Left hindlimb (tissue), 1 donor: ENCODE data around the gene HOXD11.
A peak's percentile ranks its signal among the peaks of the same experiment; 100 is the strongest.

Source experiments
- DNase-seq: peaks from one replicate; pipeline ENCODE4 v3.0.0-alpha.2; 2018

The HOXD11 gene

DNA sequence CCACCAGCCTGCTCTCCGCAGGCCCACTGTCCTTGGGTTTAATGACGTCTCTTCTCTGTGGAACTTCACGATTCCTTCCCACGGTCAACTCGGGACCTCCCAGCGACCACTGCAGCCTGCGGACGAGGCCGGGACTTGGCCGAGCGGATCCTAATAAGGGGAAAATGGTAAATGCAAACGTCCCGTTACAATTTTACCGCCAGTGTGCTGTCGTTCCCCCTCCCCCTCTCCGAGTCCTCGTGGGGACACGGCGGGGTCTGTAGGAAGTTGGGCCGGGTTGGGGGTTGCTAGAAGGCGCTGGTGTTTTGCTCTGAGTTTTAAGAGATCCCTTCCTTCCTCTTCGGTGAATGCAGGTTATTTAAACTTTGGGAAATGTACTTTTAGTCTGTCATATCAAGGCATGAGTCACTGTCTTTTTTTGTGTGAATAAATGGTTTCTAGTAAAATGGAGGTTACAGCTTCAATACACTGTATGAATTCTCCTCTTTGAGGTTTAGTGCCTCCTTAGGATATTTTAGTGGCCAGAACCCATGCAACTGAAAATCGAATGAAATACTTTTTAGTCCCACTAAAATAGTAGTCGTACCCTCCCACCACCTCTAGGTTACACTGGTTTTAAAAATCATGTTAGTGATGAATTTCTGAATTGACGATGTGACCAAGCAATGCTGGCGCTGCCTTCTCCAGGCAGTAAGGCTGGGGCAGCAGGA, 2.3 kb downstream of the HOXD11 start:
- peak; percentile 39 for DNase-seq

GRCh38 chr2:176109946-176110345, 2.9 kb downstream of the HOXD11 start:
- peak; percentile 13 for DNase-seq

DNA sequence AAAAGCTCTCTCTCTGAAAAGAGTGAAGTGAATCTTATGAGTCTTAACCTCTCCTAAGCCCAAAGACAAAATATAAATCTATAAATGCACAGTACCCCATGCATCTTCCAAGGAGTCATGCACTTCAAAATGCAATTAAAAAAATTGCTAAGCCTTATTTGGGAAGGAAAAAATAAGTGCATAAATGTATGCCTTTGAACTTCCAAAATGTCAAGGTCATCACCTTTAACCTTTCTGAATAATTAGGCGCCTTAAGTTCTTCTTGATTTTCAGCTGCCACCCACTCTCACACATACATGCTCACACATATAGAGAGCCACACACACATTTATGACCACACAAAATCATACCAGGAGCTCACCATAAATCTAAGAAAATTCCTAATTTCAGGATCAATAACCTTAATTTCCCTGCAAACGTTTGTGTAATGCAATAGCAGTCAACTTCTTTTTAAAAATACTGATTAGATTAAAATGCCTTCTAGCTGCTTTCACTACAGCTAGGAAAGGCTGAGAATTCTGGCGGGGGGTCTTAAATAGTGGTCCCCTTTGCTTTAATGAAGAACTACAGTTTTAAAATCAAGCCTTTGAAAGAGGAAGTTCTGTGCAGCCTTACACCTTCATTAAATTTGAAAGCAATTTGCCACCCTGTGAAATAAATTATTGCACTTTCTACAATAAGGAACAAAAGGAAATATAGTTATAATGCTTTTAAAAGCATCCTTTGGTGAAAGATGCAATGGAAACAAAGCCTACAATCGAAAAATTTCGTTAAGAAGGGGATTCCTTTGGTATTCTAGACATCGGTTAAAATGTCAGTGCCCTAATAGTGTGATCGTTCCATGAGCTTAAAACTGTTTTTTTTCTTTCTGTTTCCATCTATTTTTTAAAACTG, 3.6 kb downstream of the HOXD11 start:
- no peak for DNase-seq

- DNase-seq: peak; percentile 78
Observed at GRCh38 chr2:176111309-176111663, 4.2 kb downstream of the HOXD11 start.

- no peak for DNase-seq
Observed at GRCh38 chr2:176111846-176112374, 4.8 kb downstream of the HOXD11 start.

- no peak for DNase-seq
Observed at GRCh38 chr2:176112375-176113302, 5.6 kb downstream of the HOXD11 start.

GRCh38 chr2:176114120-176114929, 7.2 kb downstream of the HOXD11 start:
- no peak for DNase-seq

- DNase-seq: no peak
Observed at GRCh38 chr2:176114930-176115625, 8.0 kb downstream of the HOXD11 start.

- peak; percentile 88 for DNase-seq
Observed at GRCh38 chr2:176115883-176116813, 9.1 kb downstream of the HOXD11 start, which contains the start of gene HOXD10. Gene HOXD10 (plus strand): TSS chr2:176116778. CDS start chr2:176116834, 56 bp downstream.

GRCh38 chr2:176117162-176117822, 10.2 kb downstream of the HOXD11 start:
- no peak for DNase-seq

DNA sequence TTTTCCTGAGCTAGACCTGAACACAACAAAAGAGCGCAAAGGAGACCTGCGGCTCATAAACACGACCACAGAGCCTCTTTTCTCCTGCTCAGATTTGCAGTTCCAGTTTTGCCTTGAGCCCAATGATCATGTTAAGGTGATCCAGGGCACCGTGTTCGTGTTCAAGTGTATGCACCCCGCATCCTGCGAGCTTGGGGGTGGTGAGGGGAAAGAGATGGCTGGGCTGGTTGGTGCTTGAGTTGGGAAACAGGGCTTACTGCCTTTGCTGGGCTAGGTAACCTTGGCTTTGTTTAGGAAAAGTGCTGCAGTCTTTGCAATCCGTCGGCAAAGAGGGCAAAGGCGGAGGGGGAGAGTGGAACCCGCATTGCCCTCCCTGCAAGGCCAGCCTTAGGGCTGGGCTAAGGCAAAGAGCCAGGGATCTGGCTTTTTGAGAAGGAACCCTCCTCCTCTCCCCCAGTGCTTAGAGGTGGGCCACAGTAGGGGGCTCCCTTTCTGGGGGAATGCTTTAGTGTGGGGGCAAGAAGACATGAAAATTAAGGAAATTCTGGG, 10.8 kb downstream of the HOXD11 start:
- DNase-seq: no peak

- peak; percentile 51 for DNase-seq
Observed at GRCh38 chr2:176118601-176119339, 11.7 kb downstream of the HOXD11 start.

- DNase-seq: no peak
Observed at GRCh38 chr2:176120364-176121189, 13.5 kb downstream of the HOXD11 start.

DNA sequence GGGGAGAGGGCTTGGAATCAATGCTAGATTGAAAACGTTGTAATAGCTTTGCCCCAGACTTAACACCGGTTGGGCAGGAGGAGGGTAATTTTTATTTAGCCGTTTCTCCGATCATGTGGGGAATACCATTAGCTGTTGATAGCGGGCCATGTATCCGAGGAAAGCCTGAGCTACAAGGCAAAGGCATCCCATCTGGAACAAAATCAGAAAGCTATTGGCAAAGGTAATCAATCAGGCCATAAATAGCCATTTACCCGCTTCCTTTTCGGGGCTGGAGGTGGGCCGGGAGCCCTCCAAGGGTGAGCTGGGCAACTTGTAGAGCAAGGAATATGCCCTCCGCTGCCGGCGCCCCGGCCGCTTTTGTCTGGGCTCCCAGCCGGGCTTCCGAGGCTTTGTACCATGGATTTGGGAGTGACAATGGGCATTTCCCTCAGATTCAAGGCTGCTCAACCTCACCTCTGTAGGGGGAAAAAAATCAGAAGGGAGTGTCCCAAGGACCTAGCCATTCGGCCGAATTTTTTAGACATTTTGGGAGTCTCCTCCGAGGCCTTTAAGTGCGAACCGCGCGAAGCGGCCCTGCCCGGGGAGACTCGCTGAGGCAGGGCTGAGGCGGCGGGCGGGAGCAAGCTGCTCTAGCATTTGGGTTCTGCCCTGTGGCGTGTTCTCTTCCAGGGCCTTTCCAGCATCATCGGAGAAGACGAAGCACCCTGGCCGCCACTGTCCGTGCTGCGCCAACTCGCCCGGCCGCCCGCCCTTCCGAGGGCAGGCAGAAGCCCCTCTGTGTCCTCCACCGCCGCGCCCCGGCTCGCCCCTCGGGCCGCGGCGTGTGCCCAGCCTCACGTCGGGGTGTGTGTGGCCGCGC, 14.3 kb downstream of the HOXD11 start:
- DNase-seq: no peak

GRCh38 chr2:176122052-176122682, 15.1 kb downstream of the HOXD11 start:
- no peak for DNase-seq
